ENCODE measurements around the gene SFRP5. TPM values are rescaled to one million over a fixed set of nuclear protein-coding genes. Genes with fewer than 3 reads are reported as not detected.

The SFRP5 gene
- total and polyA plus RNA-seq, 10 of the 15 experiments (the other 5 are each of a cell fraction or from before 2014, with no cell fraction given), result not detected

- 34% methylated on average over 10 of the region's 10 CpGs for WGBS (ENCODE audit: insufficient coverage, insufficient replicate concordance, low lambda C conversion rate, missing lambda C conversion rate)
- intact Hi-C loops (cut with micrococcal nuclease; ENCODE audit: unreplicated experiment) (no loop called here), in situ Hi-C loops (cut with MboI) (no loop called here)
- Histone ChIP-seq H3K36me3 (ENCODE audit: control insufficient read depth in 2 of 2, insufficient read depth in 2 of 2, low read length in 1 of 2) (no peaks in the 10 kb centered on the region), H3K4me1 (ENCODE audit: control insufficient read depth, insufficient read depth, low read length) (no peaks in the 10 kb centered on the region), H3K4me2 (ENCODE audit: control insufficient read depth, insufficient read depth) (no peak overlapping the region), H4K20me1 (ENCODE audit: control insufficient read depth, insufficient read depth) (no peaks in the 10 kb centered on the region; the same call in 1 of the 2 replicates), H3K27me3 (replicated peaks in 1 of 2; ENCODE audit: control insufficient read depth in 2 of 2, insufficient read depth in 2 of 2, low read length in 1 of 2) (peaks cover 7 to 9% of the 10 kb centered on the region in 2 experiments; a peak in 3 of 4 replicates), H3K4me3 (no peak overlapping the region), H3K79me2 (ENCODE audit: control insufficient read depth, insufficient read depth, low read length) (no peaks in the 10 kb centered on the region), H3K9me3 (replicated peaks; ENCODE audit: control insufficient read depth, insufficient read depth, low read length) (no peaks in the 10 kb centered on the region), H2AFZ (ENCODE audit: control insufficient read depth, low read depth, low read length) (no peak overlapping the region), H3K27ac (ENCODE audit: control insufficient read depth, insufficient read depth) (no peak overlapping the region), H3K9ac (ENCODE audit: control insufficient read depth, insufficient read depth, low read length) (no peak overlapping the region)
- BruUV-seq (replicated peaks), result no TSS peak
- ChIA-PET SMC1A (ENCODE audit: uncharacterized antibody, unreplicated experiment) (no interaction called here), POLR2A (no interaction called here), RAD21 (ENCODE audit: unreplicated experiment) (no interaction called here), CTCF (no interaction called here)
- FAIRE-seq (no peak), DNase-seq (ENCODE audit: low read depth, low spot score) (no peak), ATAC-seq (no peak)
- TF ChIP-seq TCF12 (IDR thresholded peaks at IDR 0.05; ENCODE audit: low read depth, low read length), result no peak
Observed at GRCh38 chr10:97774811-97775294, 3.1 kb upstream of the SFRP5 start.

DNA sequence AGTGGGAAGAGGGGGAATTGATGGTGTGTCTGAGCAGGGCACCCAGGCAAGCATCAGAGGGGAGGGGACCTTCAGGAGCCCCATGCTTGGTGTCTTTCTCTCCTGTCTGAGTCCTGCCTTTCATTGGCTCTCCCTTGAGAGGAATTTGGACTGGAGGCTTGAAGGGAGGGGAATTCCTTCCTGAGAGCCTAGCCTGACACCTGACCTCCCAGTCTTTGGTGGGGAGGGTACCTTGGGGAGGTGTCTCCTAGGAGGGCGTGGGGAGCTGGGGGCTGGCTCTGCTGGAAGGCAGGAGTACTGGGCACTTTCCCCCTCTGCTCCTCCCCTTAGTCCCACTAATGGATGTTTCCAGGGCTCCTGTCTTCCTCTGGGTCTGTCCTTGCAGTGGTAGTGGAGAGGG is 1.3 kb upstream of the SFRP5 start:
- intact Hi-C loops (cut with micrococcal nuclease; ENCODE audit: unreplicated experiment), result no loop called here
- no peak overlapping the region for H3K4me2 ChIP-seq (ENCODE audit: control insufficient read depth, insufficient read depth)
- in situ Hi-C loops (cut with MboI), result no loop called here
- no peaks in the 10 kb centered on the region for H3K79me2 ChIP-seq (ENCODE audit: control insufficient read depth, insufficient read depth, low read length)
- H3K27me3 ChIP-seq (replicated peaks in 1 of 2; ENCODE audit: control insufficient read depth in 2 of 2, insufficient read depth in 2 of 2, low read length in 1 of 2), result peaks cover 7 to 9% of the 10 kb centered on the region in 2 experiments; a peak in 3 of 4 replicates
- CTCF ChIA-PET, result no interaction called here
- SMC1A ChIA-PET (ENCODE audit: uncharacterized antibody, unreplicated experiment), result interaction anchor here (0.7 kb wide), 1 partner anchor 13 kb away, joined by 3 read pairs; no protein-coding TSS in a partner anchor
- ATAC-seq (no peak), DNase-seq (ENCODE audit: low read depth, low spot score) (no peak), FAIRE-seq (no peak)
- H3K9ac ChIP-seq (ENCODE audit: control insufficient read depth, insufficient read depth, low read length), result no peak overlapping the region
- 0% methylated on average over 1 of the region's 1 CpG for WGBS (ENCODE audit: insufficient coverage, insufficient replicate concordance, low lambda C conversion rate, missing lambda C conversion rate)
- RAD21 ChIA-PET (ENCODE audit: unreplicated experiment), result no interaction called here
- no peaks in the 10 kb centered on the region for H3K4me1 ChIP-seq (ENCODE audit: control insufficient read depth, insufficient read depth, low read length)
- no peak overlapping the region for H2AFZ ChIP-seq (ENCODE audit: control insufficient read depth, low read depth, low read length)
- no peak overlapping the region for H3K27ac ChIP-seq (ENCODE audit: control insufficient read depth, insufficient read depth)
- no TSS peak for BruUV-seq (replicated peaks)
- POLR2A ChIA-PET, result no interaction called here
- no peaks in the 10 kb centered on the region for H3K9me3 ChIP-seq (replicated peaks; ENCODE audit: control insufficient read depth, insufficient read depth, low read length)
- no peaks in the 10 kb centered on the region for H3K36me3 ChIP-seq (ENCODE audit: control insufficient read depth in 2 of 2, insufficient read depth in 2 of 2, low read length in 1 of 2)
- no peak overlapping the region for H3K4me3 ChIP-seq
- no peaks in the 10 kb centered on the region; the same call in 1 of the 2 replicates for H4K20me1 ChIP-seq (ENCODE audit: control insufficient read depth, insufficient read depth)
- no peak for TF ChIP-seq IRF4 (IDR thresholded peaks at IDR 0.05; ENCODE audit: low read depth, low read length)
- no peak for TF ChIP-seq HDGF (IDR thresholded peaks at IDR 0.05)
- no peak for TF ChIP-seq SMAD1 (IDR thresholded peaks at IDR 0.05; ENCODE audit: low read depth, partially characterized antibody)
- TF ChIP-seq PKNOX1 (IDR thresholded peaks at IDR 0.05), result no peak
- TF ChIP-seq, protein P1, sequence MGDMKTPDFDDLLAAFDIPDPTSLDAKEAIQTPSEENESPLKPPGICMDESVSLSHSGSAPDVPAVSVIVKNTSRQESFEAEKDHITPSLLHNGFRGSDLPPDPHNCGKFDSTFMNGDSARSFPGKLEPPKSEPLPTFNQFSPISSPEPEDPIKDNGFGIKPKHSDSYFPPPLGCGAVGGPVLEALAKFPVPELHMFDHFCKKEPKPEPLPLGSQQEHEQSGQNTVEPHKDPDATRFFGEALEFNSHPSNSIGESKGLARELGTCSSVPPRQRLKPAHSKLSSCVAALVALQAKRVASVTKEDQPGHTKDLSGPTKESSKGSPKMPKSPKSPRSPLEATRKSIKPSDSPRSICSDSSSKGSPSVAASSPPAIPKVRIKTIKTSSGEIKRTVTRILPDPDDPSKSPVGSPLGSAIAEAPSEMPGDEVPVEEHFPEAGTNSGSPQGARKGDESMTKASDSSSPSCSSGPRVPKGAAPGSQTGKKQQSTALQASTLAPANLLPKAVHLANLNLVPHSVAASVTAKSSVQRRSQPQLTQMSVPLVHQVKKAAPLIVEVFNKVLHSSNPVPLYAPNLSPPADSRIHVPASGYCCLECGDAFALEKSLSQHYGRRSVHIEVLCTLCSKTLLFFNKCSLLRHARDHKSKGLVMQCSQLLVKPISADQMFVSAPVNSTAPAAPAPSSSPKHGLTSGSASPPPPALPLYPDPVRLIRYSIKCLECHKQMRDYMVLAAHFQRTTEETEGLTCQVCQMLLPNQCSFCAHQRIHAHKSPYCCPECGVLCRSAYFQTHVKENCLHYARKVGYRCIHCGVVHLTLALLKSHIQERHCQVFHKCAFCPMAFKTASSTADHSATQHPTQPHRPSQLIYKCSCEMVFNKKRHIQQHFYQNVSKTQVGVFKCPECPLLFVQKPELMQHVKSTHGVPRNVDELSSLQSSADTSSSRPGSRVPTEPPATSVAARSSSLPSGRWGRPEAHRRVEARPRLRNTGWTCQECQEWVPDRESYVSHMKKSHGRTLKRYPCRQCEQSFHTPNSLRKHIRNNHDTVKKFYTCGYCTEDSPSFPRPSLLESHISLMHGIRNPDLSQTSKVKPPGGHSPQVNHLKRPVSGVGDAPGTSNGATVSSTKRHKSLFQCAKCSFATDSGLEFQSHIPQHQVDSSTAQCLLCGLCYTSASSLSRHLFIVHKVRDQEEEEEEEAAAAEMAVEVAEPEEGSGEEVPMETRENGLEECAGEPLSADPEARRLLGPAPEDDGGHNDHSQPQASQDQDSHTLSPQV (IDR thresholded peaks at IDR 0.05), result no peak
- no peak for TF ChIP-seq CBX3 (IDR thresholded peaks at IDR 0.05; ENCODE audit: borderline replicate concordance, low read depth)
- TF ChIP-seq EZH2 (IDR thresholded peaks at IDR 0.05; ENCODE audit: borderline replicate concordance, control insufficient read depth, low read depth, low read length), result no peak
- no peak for TF ChIP-seq KDM1A (IDR thresholded peaks at IDR 0.05; ENCODE audit: borderline replicate concordance)
- no peak for TF ChIP-seq RELA (IDR thresholded peaks at IDR 0.05; ENCODE audit: borderline replicate concordance, partially characterized antibody)
- no peak for TF ChIP-seq NFYA (IDR thresholded peaks at IDR 0.05; ENCODE audit: borderline replicate concordance, low read depth, low read length)
- TF ChIP-seq EP300 (IDR thresholded peaks at IDR 0.05; ENCODE audit: borderline replicate concordance in 1 of 2, control insufficient read depth in 1 of 2, low read depth in 2 of 2, low read length in 2 of 2), result no peak
- TF ChIP-seq GABPA (IDR thresholded peaks at IDR 0.05; ENCODE audit: low read depth), result no peak
- TF ChIP-seq TCF12 (IDR thresholded peaks at IDR 0.05; ENCODE audit: low read depth, low read length), result no peak
